ENCODE results near the gene OTOP2.

GRCh38 chr17:74972973-74973328, 48.9 kb downstream of the OTOP2 start:
- TF ChIP-seq CTCF (conservative IDR thresholded peaks at IDR 0.05; ENCODE audit: low read depth, low read length) (no peak), EZH2 (IDR thresholded peaks at IDR 0.05; ENCODE audit: low read length, unreplicated experiment) (no peak)

Measured in PC-3 (cell line).